HG03139 (cell line): ENCODE data around the gene USP17L5.
"Not testable (repeated sequence)": the region's sequence is repeated elsewhere in the genome, so short reads cannot be mapped to it uniquely, and the experiment has no call there.

ENCODE experiments used
- ATAC-seq: cut with Tn5 transposase; IDR thresholded peaks from one replicate; pipeline ENCODE4 v1.9.1; 2021; ENCODE audit not compliant: unreplicated experiment

Gene USP17L5

GRCh38 chr4:9339103-9339502 lies at the start of gene USP17L5:
Gene USP17L5 (plus strand): TSS chr4:9339403. CDS start chr4:9339403, 0 bp downstream.
- ATAC-seq = not testable (repeated sequence)

GRCh38 chr4:9324191-9324590 lies 15.0 kb upstream of the USP17L5 start:
- ATAC-seq = not testable (repeated sequence)

GRCh38 chr4:9324865-9325264 lies 14.3 kb upstream of the USP17L5 start, which contains the start of gene USP17L24:
Gene USP17L24 (plus strand): TSS chr4:9325165. CDS start chr4:9325165, 0 bp downstream.
- ATAC-seq = not testable (repeated sequence)

GRCh38 chr4:9329611-9330010 lies 9.6 kb upstream of the USP17L5 start, which contains the start of gene USP17L25:
Gene USP17L25 (plus strand): TSS chr4:9329911. CDS start chr4:9329911, 0 bp downstream.
- ATAC-seq = not testable (repeated sequence)

- not testable (repeated sequence) for ATAC-seq
These were observed 4.8 kb upstream of the USP17L5 start, which contains the start of gene USP17L26 for GRCh38 chr4:9334358-9334757. Gene USP17L26 (plus strand): TSS chr4:9334658. CDS start chr4:9334658, 0 bp downstream.

GRCh38 chr4:9343848-9344247 lies 4.6 kb downstream of the USP17L5 start, which contains the start of gene USP17L27:
Gene USP17L27 (plus strand): TSS chr4:9344148. CDS start chr4:9344148, 0 bp downstream.
- ATAC-seq = not testable (repeated sequence)

GRCh38 chr4:9348593-9348992 lies 9.4 kb downstream of the USP17L5 start, which contains the start of gene USP17L28:
Gene USP17L28 (plus strand): TSS chr4:9348893. CDS start chr4:9348893, 0 bp downstream.
- not testable (repeated sequence) for ATAC-seq

GRCh38 chr4:9350866-9351265 lies 11.7 kb downstream of the USP17L5 start:
- not testable (repeated sequence) for ATAC-seq

- ATAC-seq = not testable (repeated sequence)
These were observed 14.1 kb downstream of the USP17L5 start, which contains the start of gene USP17L29 for GRCh38 chr4:9353338-9353737. Gene USP17L29 (plus strand): TSS chr4:9353638. CDS start chr4:9353638, 0 bp downstream.

- ATAC-seq = not testable (repeated sequence)
These were observed 23.6 kb downstream of the USP17L5 start, which contains the start of gene USP17L30 for GRCh38 chr4:9362829-9363228. Gene USP17L30 (plus strand): TSS chr4:9363129. CDS start chr4:9363129, 0 bp downstream.

GRCh38 chr4:9379881-9380280 lies 40.7 kb downstream of the USP17L5 start:
- ATAC-seq = not testable (repeated sequence)

GRCh38 chr4:9381012-9381534 lies 41.9 kb downstream of the USP17L5 start:
- not testable (repeated sequence) for ATAC-seq

GRCh38 chr4:9384126-9384525 lies 44.9 kb downstream of the USP17L5 start:
- no peak for ATAC-seq

- ATAC-seq = not testable (repeated sequence)
These were observed 49.8 kb downstream of the USP17L5 start for GRCh38 chr4:9389001-9389400.
